GM21423 (cell line): ENCODE measurements around the gene GPR3.

Experiments
- ATAC-seq: cut with Tn5 transposase; IDR thresholded peaks from one replicate; pipeline ENCODE4 v1.9.1; 2021; ENCODE audit warnings: mild to moderate bottlenecking, moderate library complexity; ENCODE audit not compliant: unreplicated experiment

The GPR3 gene

GRCh38 chr1:27358038-27358927, 34.1 kb upstream of the GPR3 start:
- ATAC-seq, result no peak

GRCh38 chr1:27358928-27359313, 33.5 kb upstream of the GPR3 start:
- no peak for ATAC-seq

DNA sequence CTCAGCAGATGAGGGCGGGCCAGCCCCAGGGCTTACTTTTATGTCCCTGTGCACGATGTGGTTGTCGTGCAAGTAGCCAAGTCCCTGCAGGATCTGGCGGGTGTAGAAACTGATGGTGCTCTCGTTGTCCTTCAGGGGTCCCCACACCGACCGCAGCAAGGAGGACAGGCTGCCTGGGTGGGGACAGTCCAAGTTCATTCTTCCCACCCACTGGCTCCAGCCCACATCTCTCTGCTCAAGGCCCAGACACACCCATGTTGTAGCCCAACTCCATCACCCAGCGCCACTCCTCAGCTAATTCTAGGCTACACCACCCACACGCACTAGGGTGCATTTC, 32.6 kb upstream of the GPR3 start:
- no peak for ATAC-seq

DNA sequence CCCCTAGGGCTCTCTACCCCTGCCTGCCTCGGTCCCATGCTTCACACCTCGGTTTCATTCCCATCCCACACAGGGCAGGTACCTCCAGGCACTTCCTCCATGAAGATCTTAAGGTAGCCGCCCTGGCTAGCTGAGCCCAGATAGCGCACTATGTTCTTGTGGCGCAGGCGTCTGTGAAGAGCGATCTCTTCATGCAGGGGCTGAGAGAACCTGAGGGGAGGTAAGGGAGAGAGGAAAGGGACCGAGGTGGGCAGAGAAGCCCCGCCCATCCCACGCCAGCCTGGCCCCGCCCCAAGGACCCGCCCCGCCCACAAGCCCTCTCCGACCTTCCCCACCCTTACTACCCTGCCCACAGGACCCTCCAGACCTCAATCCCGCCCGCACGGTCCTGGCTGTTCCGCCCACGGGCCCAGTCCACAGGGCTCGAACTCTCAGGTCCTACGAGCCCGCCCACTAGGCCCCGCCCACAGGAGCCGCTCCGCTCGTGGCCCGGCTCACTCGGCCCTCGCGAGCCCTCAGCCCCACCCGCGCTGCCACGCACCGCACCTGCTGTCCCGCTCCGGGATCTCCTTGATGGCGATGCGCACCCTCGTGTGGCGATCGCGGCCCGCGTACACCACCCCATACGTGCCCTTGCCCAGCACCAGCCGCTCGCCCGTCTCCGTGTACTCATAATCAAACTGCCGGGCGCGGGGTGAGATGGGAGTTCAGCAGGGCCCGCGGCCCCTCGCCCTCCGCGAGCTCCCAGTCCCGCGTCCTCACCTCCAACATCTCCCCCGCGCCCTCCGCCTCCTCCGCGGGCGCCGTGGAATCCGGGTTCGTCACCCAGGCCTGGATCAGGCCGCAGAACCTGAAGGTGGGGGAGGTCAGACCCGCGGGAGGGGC, 32.0 kb upstream of the GPR3 start:
- ATAC-seq, result no peak

DNA sequence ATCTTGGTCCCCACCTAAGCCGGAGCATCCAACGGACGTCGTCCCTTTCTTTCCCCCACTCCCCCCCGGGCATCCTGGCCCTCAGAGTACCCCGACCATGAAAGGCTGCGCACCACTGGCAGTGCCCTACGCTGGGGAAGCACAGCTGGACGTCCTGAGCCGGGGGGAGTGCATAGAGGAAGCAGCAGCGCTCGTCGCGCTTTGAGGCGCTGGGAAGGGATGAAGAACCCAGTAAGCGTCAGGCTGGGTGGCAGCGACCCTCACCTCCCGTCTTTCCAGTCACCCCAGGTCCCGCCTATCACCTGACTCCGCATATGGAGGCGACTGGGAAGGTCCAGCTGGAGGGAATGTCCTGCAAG, 31.4 kb upstream of the GPR3 start:
- ATAC-seq, result no peak

- ATAC-seq, result no peak
Observed at GRCh38 chr1:27361553-27361952, 30.9 kb upstream of the GPR3 start.

DNA sequence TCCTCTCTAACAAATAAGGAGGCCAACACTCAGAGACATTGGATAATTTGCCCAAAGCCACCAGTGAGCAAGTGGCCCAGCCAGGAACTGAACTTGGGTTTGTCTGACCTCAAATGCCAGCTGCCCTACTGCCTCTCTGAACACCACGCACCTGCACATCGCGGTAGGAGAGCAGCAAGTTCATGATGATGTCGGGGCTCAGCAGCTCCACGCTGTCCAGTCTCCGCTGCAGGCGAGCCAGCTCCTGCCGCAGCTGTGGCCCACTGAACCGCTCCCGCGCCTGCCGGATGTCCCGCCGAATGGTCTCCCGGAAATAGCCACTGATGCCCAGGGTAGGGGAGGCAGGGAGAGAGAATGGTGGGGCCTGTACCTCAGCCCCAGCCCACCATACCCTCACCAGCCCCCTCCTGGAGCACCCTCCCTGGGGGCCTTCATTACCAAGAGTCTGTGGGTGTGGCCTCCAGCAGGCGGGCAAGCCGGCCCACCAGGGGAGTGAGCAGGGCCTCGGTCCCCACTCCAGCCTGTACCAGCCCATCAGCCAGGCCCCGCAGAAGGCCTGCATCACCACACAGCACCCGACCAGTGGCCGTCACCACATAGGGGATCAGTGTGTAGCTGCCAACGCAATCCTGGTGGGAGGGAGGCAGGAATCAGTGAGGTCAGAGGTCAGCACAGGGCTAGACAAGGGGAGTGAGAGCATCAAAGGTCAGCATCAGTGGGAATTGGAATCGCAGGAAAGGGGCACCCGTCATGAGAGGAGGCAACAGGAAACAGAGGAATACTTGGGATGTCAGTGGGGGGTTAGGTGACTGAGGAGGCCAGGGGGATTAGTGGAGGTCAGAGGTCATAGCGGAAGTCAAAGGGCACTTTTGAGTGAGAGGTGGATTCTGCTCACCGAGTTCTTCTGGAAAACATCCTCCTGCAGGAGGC, 28.4 kb upstream of the GPR3 start:
- ATAC-seq, result no peak

DNA sequence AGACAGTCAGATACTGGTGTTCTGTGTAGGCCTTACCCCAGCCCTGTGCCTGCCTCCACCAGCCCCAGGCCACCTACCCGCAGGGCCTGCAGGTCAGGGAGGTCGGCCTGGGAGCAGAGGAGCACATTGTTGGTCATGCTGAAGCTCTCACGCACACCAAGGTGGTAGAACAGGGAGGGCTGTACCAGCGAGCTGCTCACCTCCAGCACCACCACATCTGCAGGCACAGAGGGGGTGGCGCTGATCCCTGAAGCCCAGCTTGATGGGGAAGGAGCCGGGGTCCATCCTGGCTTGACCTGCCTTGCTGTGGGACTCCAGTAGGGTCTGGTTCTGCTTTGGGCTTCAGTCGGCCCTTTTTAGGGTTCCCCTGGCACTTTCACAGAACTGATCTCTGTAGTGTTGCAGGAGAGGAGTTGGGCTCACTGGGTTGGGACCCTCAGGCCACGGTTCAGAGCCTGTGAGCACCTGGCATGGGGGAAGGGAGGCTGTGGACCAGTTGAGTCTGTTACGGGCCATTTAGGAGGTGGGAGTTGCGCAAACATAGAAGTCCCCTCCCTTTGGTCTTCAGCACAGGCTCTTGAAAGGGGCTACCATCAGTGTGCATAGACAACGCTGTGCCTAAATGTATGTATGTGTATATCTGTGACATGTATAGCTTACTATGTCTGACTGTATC, 27.6 kb upstream of the GPR3 start:
- no peak for ATAC-seq

DNA sequence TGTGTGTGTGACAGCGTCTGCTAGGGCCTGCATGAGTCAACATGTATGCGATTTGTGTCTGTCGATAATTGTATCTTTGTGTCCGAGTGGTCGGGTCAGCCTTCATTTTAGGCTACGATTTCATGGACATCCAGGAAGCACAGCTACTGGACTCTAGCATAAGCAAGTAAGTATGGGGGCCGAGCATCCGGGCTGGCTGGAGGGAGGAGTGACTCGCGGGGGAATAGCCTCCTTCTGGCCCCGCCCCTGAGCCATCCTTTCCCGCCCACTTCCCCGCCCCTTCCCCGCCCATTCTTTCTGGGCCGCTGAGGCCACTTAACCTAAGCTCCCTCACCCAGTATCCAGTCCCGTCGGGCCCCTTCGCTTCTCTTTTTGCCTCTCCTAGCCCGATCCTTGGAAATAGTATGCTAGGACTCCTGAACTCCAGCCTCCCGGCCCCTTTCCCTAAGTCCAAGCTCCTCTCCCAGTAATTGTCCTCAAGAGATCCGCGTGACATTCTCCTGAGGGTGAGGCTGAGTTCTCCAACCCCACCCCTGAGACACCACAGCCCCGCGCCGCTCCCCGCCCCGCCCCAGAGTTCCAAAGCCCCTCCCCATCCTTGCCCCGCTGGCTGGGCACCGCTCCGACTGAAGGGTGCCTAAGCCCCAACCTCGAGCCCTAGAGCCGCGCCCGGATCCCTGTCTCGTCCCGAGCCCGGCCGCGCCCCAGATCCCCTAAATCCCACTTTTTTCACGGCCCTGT, 26.9 kb upstream of the GPR3 start:
- ATAC-seq, result no peak

DNA sequence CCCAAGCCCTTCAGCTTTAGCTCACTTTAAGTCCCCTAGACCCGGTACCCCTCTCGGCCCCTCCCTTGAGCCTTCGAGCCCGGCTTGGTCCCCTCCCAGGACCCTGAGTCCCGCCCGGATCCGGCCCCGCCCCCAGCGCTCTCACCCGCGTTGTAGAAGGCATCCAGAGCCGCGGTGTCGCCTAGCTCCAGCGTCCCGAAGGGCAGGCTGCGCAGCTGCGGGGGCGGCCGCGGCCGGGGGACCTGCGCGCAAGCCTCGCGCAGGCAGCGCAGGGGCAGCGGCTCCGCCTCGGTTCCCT, 26.4 kb upstream of the GPR3 start:
- ATAC-seq, result no peak

- no peak for ATAC-seq
Observed at GRCh38 chr1:27366411-27367159, 25.8 kb upstream of the GPR3 start, which contains the start of gene MAP3K6. Gene MAP3K6 (minus strand): TSS chr1:27366961. CDS start chr1:27366597, 364 bp downstream.

- ATAC-seq, result no peak
Observed at GRCh38 chr1:27367160-27367650, 25.2 kb upstream of the GPR3 start.

- no peak for ATAC-seq
Observed at GRCh38 chr1:27368869-27369582, 23.4 kb upstream of the GPR3 start.

GRCh38 chr1:27372022-27372807, 20.2 kb upstream of the GPR3 start:
- ATAC-seq, result no peak

DNA sequence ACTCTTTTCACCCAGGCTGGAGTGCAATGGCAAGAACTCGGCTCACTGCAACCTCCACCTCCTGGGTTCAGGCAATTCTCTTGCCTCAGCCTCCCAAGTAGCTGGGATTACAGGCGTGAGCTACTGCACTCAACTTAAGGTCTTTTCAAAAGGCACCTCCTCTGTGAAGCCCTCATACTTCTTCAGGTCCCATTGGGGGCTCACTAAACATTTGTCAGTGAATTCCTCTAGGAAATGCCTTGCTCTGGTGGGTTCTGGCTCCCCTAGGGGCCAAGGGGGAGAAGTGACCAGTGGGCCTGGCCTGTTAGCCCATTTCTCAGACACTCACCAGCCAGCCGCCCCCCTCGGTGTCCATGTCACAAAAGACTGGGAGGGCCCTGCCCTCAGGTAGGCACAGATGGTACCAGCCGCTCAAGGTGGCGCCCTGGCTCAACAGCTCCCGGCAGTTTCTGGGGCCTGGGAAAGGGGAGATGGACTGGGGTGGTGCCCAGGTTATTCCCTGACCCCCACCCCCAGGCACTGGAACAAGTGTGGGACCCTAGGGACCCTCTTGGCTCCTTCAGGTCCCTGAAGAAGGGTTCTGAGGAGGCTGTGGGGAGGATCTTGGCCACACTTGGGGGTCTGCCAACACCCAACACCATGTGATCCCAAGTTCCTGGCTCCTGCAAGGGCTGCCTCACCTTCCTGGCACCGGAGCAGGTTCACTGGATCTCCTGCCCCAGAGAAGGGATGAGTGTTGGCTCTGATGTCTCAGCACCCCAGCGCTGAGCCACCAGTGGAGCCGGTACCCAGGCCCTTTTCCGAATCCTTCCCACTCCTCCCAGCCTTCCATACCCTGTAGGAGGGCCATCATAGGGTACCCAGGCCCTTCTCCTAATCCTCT, 19.4 kb upstream of the GPR3 start:
- no peak for ATAC-seq

DNA sequence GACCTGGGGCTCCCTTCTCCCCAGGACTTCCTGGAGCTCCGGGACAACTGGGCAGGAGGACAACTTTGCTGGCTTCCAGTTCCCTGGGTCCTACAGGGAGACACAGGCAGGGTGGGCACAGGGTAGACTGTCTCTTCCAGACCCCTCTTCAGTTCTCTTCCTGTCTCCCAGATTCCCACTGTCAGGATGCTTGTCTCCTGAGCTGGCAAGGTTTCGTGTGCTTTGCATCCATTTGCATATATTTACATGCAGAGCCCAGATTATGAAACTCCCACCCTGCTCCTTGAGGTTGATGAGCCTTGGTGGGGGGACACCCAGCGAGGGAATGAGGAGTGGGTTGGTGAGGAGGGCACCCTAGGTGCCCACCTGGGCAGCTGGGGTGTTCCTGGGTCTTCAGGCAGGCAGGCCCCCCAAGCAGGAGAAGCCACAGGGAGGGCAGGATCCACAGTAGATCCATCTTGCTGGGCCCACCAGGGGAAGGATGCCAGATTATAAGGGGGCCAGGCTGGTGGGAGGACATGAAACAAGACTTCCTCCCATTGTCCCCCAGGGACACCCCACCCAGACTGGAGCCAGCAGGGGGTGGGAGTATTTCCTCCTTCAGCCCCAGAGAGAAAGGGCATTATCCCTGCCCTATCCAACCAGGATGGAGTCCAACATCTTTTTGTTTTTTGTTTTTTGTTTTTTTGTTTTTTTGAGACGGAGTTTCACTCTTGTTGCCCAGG, 17.9 kb upstream of the GPR3 start, which contains the start of gene FCN3:
TSS of gene FCN3 (minus strand) at position 463 of the 725 bp plus-strand sequence. CDS start at position 457, 6 bp downstream.
- no peak for ATAC-seq
